Neural cell (in vitro differentiated cells): ENCODE data around the gene P2RY6. TPM values are rescaled to one million over a fixed set of nuclear protein-coding genes. Genes with fewer than 3 reads are reported as not detected.

Experiments used
- H2AFZ ChIP-seq: fragments of 200-600, 300-800 bp; sonication (generic), shearing (Covaris generic); 2 replicates; pipeline ENCODE4 v1.6.0; 2014; ENCODE audit warnings: low read depth, mild to moderate bottlenecking, antibody characterized with exemption, low read length, moderate library complexity
- H3F3A ChIP-seq: fragments of 200-600 bp; shearing (Covaris generic); 2 replicates; pipeline ENCODE4 v1.6.1; 2016; ENCODE audit warnings: mild to moderate bottlenecking, moderate library complexity, mixed read lengths, antibody characterized with exemption, low read length; ENCODE audit not compliant: insufficient read depth, poor library complexity, severe bottlenecking
- H3K27ac ChIP-seq: fragments of 200-600, 300-800 bp; sonication (generic), shearing (Covaris generic); 2 replicates; pipeline ENCODE4 v1.5.1; 2014; ENCODE audit warnings: mild to moderate bottlenecking, low read length, moderate library complexity
- H3K27me3 ChIP-seq: fragments of 300-800, 200-600 bp; sonication (generic), shearing (Covaris generic); 2 replicates; pipeline ENCODE4 v1.6.0; 2014; ENCODE audit warnings: mild to moderate bottlenecking, low read depth, low read length, moderate library complexity; ENCODE audit not compliant: insufficient read depth
- H3K36me3 ChIP-seq: fragments of 300-800, 200-600 bp; sonication (generic), shearing (Covaris generic); 2 replicates; pipeline ENCODE4 v1.5.1; 2014; ENCODE audit warnings: mild to moderate bottlenecking, antibody characterized with exemption, low read length, moderate library complexity; ENCODE audit not compliant: insufficient read depth
- H3K4me2 ChIP-seq: fragments of 300-800, 200-600 bp; sonication (generic), shearing (Covaris generic); 2 replicates; pipeline ENCODE4 v1.6.0; 2014; ENCODE audit warnings: mild to moderate bottlenecking, low read length
- H3K4me3 ChIP-seq: fragments of 300-800, 200-600 bp; sonication (generic), shearing (Covaris generic); 2 replicates; pipeline ENCODE4 v1.5.1; 2014; ENCODE audit warnings: mild to moderate bottlenecking, low read length, moderate library complexity
- H3K79me2 ChIP-seq: fragments of 200-600 bp; shearing (Covaris generic); replicated peaks from 2 replicates; pipeline ENCODE4 v1.6.0; 2014; ENCODE audit warnings: mild to moderate bottlenecking, low read length, moderate library complexity; ENCODE audit not compliant: insufficient read depth
- H3K9ac ChIP-seq: fragments of 300-800, 200-600 bp; sonication (generic), shearing (Covaris generic); 2 replicates; pipeline ENCODE4 v1.6.1; 2016; ENCODE audit warnings: mild to moderate bottlenecking, low read length, mixed read lengths
- H3K9me2 ChIP-seq: fragments of 200-600 bp; shearing (Covaris generic); 2 replicates; pipeline ENCODE4 v1.6.1; 2016; ENCODE audit warnings: mild to moderate bottlenecking, low read length, mixed read lengths; ENCODE audit not compliant: insufficient read depth
- H3K9me3 ChIP-seq: fragments of 200-600, 300-800 bp; sonication (generic), shearing (Covaris generic); 2 replicates; pipeline ENCODE4 v1.6.1; 2016; ENCODE audit warnings: mild to moderate bottlenecking, mixed run types, low read length, moderate library complexity, mixed read lengths
- H4K20me1 ChIP-seq: fragments of 200-600 bp; shearing (Covaris generic); 2 replicates; pipeline ENCODE4 v1.6.1; 2016; ENCODE audit warnings: mild to moderate bottlenecking, mixed run types; ENCODE audit not compliant: insufficient read depth
- CTCF ChIP-seq: fragments of 450-650 bp; IDR thresholded peaks from 2 replicates; pipeline ENCODE4 v1.5.1; 2014; ENCODE audit warnings: antibody characterized with exemption, mild to moderate bottlenecking, moderate library complexity; ENCODE audit not compliant: poor library complexity, severe bottlenecking
- EP300 ChIP-seq: fragments of 450-650 bp; conservative IDR thresholded peaks from 2 replicates; pipeline ENCODE4 v1.6.1; 2014; ENCODE audit warnings: antibody characterized with exemption, mild to moderate bottlenecking, moderate library complexity; ENCODE audit not compliant: poor library complexity, severe bottlenecking
- EZH2 ChIP-seq: fragments of 200-600, 300-800 bp; shearing (Covaris generic), sonication (generic); IDR thresholded peaks from 2 replicates; pipeline ENCODE4 v1.6.1; 2014; ENCODE audit warnings: antibody characterized with exemption, low read length, borderline replicate concordance, mild to moderate bottlenecking; ENCODE audit not compliant: insufficient read depth, poor library complexity, severe bottlenecking
- MXI1 ChIP-seq: fragments of 450-650 bp; conservative IDR thresholded peaks from 2 replicates; pipeline ENCODE4 v1.6.1; 2014; ENCODE audit warnings: antibody characterized with exemption, mild to moderate bottlenecking; ENCODE audit not compliant: poor library complexity, severe bottlenecking
- POLR2AphosphoS5 ChIP-seq: IDR thresholded peaks from 2 replicates; pipeline ENCODE4 v1.6.1; 2012
- RAD21 ChIP-seq: fragments of 450-650 bp; conservative IDR thresholded peaks from 2 replicates; pipeline ENCODE4 v1.6.1; 2014; ENCODE audit warnings: antibody characterized with exemption, mild to moderate bottlenecking, moderate library complexity
- REST ChIP-seq: IDR thresholded peaks from 2 replicates; pipeline ENCODE4 v1.6.1; 2012; ENCODE audit warnings: borderline replicate concordance
- SMC3 ChIP-seq: fragments of 450-650 bp; conservative IDR thresholded peaks from 2 replicates; pipeline ENCODE4 v1.6.1; 2014; ENCODE audit warnings: antibody characterized with exemption, mild to moderate bottlenecking, moderate library complexity; ENCODE audit not compliant: poor library complexity
- TAF1 ChIP-seq: IDR thresholded peaks from 2 replicates; pipeline ENCODE4 v1.6.1; 2012; ENCODE audit warnings: low read depth
- polyA plus RNA-seq: library from polyadenylated mRNA; depleted of rRNA; stranded (reverse); fragments of >200 nt; gene quantifications from 2 replicates; pipeline ENCODE4 v1.2.3, GENCODE V29; 2014

P2RY6 gene
- polyA plus RNA-seq, 1 donor from 2014 or later = not detected

- Histone ChIP-seq H4K20me1 (no peaks in the 10 kb centered on the region), H3K4me3 (no peak overlapping the region), H3K27me3 (no peaks in the 10 kb centered on the region), H3K9me2 (no peaks in the 10 kb centered on the region), H3K27ac (no peak overlapping the region), H3K9ac (no peak overlapping the region), H2AFZ (no peak overlapping the region), H3K79me2 (no peaks in the 10 kb centered on the region), H3K9me3 (no peaks in the 10 kb centered on the region), H3K4me2 (no peak overlapping the region), H3F3A (no peaks in the 10 kb centered on the region), H3K36me3 (no peaks in the 10 kb centered on the region)
- TF ChIP-seq MXI1 = no peak
- TF ChIP-seq POLR2AphosphoS5 = no peak
- no peak for TF ChIP-seq RAD21
- TF ChIP-seq SMC3 = no peak
- no peak for TF ChIP-seq CTCF
- no peak for TF ChIP-seq EZH2
- TF ChIP-seq EP300 = no peak
- TF ChIP-seq REST = no peak
- TF ChIP-seq TAF1 = no peak
These were observed 22.0 kb upstream of the P2RY6 start for GRCh38 chr11:73249853-73250783.

GRCh38 chr11:73252577-73253191 is 19.5 kb upstream of the P2RY6 start:
- no peak overlapping the region for H3K27ac ChIP-seq
- no peak overlapping the region for H3K4me3 ChIP-seq
- H4K20me1 ChIP-seq = no peaks in the 10 kb centered on the region
- H3K9me2 ChIP-seq = no peaks in the 10 kb centered on the region
- H3F3A ChIP-seq = no peaks in the 10 kb centered on the region
- no peaks in the 10 kb centered on the region for H3K9me3 ChIP-seq
- no peak overlapping the region for H2AFZ ChIP-seq
- no peak overlapping the region for H3K4me2 ChIP-seq
- H3K27me3 ChIP-seq = no peaks in the 10 kb centered on the region
- no peaks in the 10 kb centered on the region for H3K36me3 ChIP-seq
- TF ChIP-seq CTCF (peak; percentile 16), EZH2 (no peak)
- H3K79me2 ChIP-seq = no peaks in the 10 kb centered on the region
- no peak overlapping the region for H3K9ac ChIP-seq
